CMK (cell line): ENCODE results near the gene NDUFS6.
"Not testable (repeated sequence)": the region's sequence is repeated elsewhere in the genome, so short reads cannot be mapped to it uniquely, and the experiment has no call there.

Experiments used
- DNase-seq: peaks from one replicate; pipeline ENCODE4 v3.0.0-alpha.2; 2010; ENCODE audit warnings: low read depth

Gene NDUFS6

GRCh38 chr5:1834022-1834551, 32.9 kb downstream of the NDUFS6 start:
- DNase-seq = no peak

GRCh38 chr5:1834721-1835429, 33.7 kb downstream of the NDUFS6 start:
- DNase-seq = no peak

- no peak for DNase-seq
These were observed 34.2 kb downstream of the NDUFS6 start for GRCh38 chr5:1835431-1835830.

- DNase-seq = no peak
These were observed 35.1 kb downstream of the NDUFS6 start for GRCh38 chr5:1836176-1836890.

GRCh38 chr5:1836891-1837880, 36.0 kb downstream of the NDUFS6 start:
- no peak for DNase-seq

- no peak for DNase-seq
These were observed 36.8 kb downstream of the NDUFS6 start for GRCh38 chr5:1838013-1838412.

- DNase-seq = no peak
These were observed 38.9 kb downstream of the NDUFS6 start for GRCh38 chr5:1840071-1840547.

- no peak for DNase-seq
These were observed 39.7 kb downstream of the NDUFS6 start for GRCh38 chr5:1840741-1841521.

- no peak for DNase-seq
These were observed 41.0 kb downstream of the NDUFS6 start for GRCh38 chr5:1842004-1842819.

GRCh38 chr5:1843761-1844160, 42.6 kb downstream of the NDUFS6 start:
- DNase-seq = not testable (repeated sequence)

GRCh38 chr5:1844708-1845436, 43.7 kb downstream of the NDUFS6 start:
- DNase-seq = no peak

- no peak for DNase-seq
These were observed 44.5 kb downstream of the NDUFS6 start for GRCh38 chr5:1845696-1846095.

GRCh38 chr5:1846583-1846982, 45.4 kb downstream of the NDUFS6 start:
- no peak for DNase-seq

GRCh38 chr5:1847056-1847455, 45.8 kb downstream of the NDUFS6 start:
- DNase-seq = no peak

GRCh38 chr5:1847611-1848010, 46.4 kb downstream of the NDUFS6 start:
- no peak for DNase-seq

- no peak for DNase-seq
These were observed 49.3 kb downstream of the NDUFS6 start for GRCh38 chr5:1850324-1851154.

- DNase-seq = no peak
These were observed 50.2 kb downstream of the NDUFS6 start for GRCh38 chr5:1851290-1851934.

- no peak for DNase-seq
These were observed 51.2 kb downstream of the NDUFS6 start for GRCh38 chr5:1852324-1852947.
